Dendritic cell treated with granulocyte-macrophage colony-stimulating factor and Interleukin-4, amounts not matched to agents 40 ng/mL and 50 ng/mL, for 4 days (primary cell): ENCODE measurements around the gene CACNA2D4.
"Not testable (repeated sequence)": the region's sequence is repeated elsewhere in the genome, so short reads cannot be mapped to it uniquely, and the experiment has no call there.

ENCODE experiments used
- H3K27ac Mint-ChIP-seq: one replicate; pipeline ENCODE4 v1.8.0; 2022; ENCODE audit warnings: mild to moderate bottlenecking, mixed read lengths
- H3K27me3 Mint-ChIP-seq: one replicate; pipeline ENCODE4 v1.8.0; 2022; ENCODE audit warnings: mild to moderate bottlenecking, mixed read lengths
- H3K36me3 Mint-ChIP-seq: one replicate; pipeline ENCODE4 v1.8.0; 2022; ENCODE audit warnings: low read depth, mixed read lengths
- H3K4me1 Mint-ChIP-seq: one replicate; pipeline ENCODE4 v1.8.0; 2022; ENCODE audit warnings: low read depth, mixed read lengths
- H3K4me3 Mint-ChIP-seq: one replicate; pipeline ENCODE4 v1.8.0; 2022; ENCODE audit warnings: mild to moderate bottlenecking, moderate library complexity, mixed read lengths
- H3K9me3 Mint-ChIP-seq: one replicate; pipeline ENCODE4 v1.8.0; 2022; ENCODE audit warnings: mixed read lengths
- intact Hi-C: fragments of 100-400 bp; cut with micrococcal nuclease; formaldehyde crosslinking; loops from one replicate; pipeline ENCODE4 v1.15.0; 2022

The CACNA2D4 gene, protein sequence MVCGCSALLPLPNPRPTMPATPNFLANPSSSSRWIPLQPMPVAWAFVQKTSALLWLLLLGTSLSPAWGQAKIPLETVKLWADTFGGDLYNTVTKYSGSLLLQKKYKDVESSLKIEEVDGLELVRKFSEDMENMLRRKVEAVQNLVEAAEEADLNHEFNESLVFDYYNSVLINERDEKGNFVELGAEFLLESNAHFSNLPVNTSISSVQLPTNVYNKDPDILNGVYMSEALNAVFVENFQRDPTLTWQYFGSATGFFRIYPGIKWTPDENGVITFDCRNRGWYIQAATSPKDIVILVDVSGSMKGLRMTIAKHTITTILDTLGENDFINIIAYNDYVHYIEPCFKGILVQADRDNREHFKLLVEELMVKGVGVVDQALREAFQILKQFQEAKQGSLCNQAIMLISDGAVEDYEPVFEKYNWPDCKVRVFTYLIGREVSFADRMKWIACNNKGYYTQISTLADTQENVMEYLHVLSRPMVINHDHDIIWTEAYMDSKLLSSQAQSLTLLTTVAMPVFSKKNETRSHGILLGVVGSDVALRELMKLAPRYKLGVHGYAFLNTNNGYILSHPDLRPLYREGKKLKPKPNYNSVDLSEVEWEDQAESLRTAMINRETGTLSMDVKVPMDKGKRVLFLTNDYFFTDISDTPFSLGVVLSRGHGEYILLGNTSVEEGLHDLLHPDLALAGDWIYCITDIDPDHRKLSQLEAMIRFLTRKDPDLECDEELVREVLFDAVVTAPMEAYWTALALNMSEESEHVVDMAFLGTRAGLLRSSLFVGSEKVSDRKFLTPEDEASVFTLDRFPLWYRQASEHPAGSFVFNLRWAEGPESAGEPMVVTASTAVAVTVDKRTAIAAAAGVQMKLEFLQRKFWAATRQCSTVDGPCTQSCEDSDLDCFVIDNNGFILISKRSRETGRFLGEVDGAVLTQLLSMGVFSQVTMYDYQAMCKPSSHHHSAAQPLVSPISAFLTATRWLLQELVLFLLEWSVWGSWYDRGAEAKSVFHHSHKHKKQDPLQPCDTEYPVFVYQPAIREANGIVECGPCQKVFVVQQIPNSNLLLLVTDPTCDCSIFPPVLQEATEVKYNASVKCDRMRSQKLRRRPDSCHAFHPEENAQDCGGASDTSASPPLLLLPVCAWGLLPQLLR

DNA sequence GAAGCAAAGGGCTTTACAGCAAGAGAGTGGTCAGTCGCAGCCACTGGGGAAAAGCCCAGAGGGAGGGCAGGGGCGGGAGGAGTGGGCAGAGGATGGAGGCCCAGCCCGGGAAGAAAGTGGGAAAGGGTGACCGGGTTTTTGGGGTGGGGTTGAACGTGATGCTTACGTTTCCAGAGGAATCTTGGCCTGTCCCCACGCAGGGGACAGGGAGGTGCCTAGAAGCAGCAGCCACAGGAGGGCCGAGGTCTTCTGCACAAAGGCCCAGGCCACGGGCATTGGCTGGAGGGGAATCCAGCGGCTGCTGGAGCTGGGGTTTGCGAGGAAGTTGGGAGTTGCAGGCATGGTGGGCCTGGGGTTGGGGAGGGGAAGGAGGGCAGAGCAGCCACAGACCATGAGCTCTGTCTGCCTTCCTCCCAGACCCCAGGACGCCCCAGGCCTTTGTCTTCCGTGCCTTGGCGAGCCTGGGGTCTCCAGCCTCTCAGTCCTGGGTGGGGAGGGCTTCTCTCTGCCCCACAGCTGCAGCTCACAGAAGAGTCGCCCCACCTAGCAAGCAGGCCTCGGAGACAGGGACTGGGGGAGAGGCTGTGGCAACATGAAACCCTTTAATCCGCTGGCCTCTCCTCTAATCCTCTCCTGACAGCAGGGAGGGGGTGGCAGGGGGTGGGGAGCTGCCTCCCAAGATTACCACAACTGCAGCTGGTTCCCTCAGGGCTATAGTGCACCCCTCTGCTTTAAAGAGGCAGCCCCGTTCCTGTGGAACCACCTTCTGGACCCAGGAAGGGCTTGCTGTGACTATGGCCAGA is at the start of gene CACNA2D4:
Gene CACNA2D4 (minus strand): TSS at position 572 of the 803 bp plus-strand sequence. CDS start 179 bp downstream, at position 393.
- Mint-ChIP-seq H3K27me3 (peaks cover 10% of the 10 kb centered on the region), H3K4me3 (peak within 1 kb of the TSS; percentile 90), H3K4me1 (peaks cover 58% of the 10 kb centered on the region), H3K36me3 (peaks cover 13% of the 10 kb centered on the region), H3K9me3 (no peaks in the 10 kb centered on the region), H3K27ac (peak within 1 kb of the TSS; percentile 94)
- intact Hi-C loops = loop anchor here (5.0 kb wide), 1 partner anchor 106 kb away; no protein-coding TSS in a partner anchor

GRCh38 chr12:1966561-1967226 is 48.2 kb upstream of the CACNA2D4 start:
- no peaks in the 10 kb centered on the region for H3K4me1 Mint-ChIP-seq
- peaks cover 48% of the 10 kb centered on the region for H3K36me3 Mint-ChIP-seq
- no peak overlapping the region for H3K27ac Mint-ChIP-seq
- intact Hi-C loops = no loop called here
- no peaks in the 10 kb centered on the region for H3K9me3 Mint-ChIP-seq
- H3K4me3 Mint-ChIP-seq = no peak overlapping the region
- no peaks in the 10 kb centered on the region for H3K27me3 Mint-ChIP-seq

DNA sequence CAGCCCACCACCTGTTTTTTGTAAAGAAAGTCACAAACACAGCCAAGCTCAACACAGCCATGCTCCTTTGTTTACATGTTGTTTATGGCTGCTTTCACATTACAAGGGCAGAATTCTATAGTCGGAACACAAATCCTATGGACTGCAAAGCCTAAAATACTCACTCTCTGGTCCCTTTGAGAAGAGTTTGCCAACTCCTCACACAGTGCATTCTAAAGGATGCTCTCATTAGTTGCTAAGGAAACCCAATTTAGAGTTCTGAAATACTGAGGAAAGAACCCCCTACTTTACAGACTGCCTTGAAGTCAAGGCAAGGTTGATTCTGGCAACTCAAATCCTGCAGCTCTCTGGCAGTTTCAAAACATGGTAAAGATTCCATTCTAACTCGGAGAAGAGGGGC is 47.5 kb upstream of the CACNA2D4 start:
- H3K4me3 Mint-ChIP-seq = no peak overlapping the region
- H3K4me1 Mint-ChIP-seq = no peaks in the 10 kb centered on the region
- H3K9me3 Mint-ChIP-seq = no peaks in the 10 kb centered on the region
- H3K36me3 Mint-ChIP-seq = peaks cover 55% of the 10 kb centered on the region
- H3K27ac Mint-ChIP-seq = no peak overlapping the region
- no peaks in the 10 kb centered on the region for H3K27me3 Mint-ChIP-seq
- intact Hi-C loops = no loop called here

DNA sequence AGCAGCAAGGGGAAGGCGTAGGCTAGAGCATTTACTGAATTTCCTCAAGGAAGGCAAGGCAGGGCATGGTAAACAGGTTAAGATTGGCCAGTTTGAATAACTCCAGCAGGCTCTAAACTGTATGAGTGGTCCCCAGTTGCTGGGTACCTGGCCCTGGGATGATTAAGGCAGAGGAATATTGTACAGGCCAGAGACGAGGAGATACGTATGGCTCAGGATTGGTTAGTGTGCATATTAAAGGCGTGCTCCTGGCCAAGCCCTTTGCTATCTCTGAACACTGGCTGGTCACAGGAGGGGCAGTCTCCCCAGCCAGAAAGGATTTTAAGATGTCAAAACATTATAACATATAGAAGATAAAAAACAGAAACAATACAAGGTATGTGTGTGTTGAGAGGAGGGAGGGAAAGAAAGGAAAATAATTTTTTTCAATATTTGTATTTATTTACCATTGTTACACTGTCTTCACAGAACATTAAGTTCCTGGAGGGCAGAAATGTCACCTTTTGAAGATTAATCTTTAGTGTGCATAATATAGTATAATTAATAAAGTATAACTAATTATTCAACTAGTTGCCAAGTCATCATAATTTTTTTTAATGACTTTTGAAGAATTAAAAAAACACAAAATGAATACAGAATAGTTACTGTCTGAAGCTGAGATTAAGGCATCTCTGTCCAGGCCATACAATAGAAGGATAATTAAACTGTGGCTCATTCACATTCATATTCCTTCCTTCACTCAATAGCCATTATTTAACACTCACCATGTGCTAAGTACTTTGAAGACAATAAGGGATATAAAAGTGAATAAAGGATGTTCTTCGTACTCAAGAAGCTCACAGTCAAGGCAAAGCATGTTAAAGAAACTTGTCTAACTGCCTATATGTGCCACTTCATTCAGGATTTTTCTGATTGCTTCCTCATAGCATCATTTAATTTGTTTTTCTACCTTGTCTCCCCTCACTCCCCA is 43.9 kb upstream of the CACNA2D4 start:
- Mint-ChIP-seq H3K27me3 (no peaks in the 10 kb centered on the region), H3K27ac (no peak overlapping the region), H3K4me1 (no peaks in the 10 kb centered on the region), H3K9me3 (no peaks in the 10 kb centered on the region), H3K36me3 (peaks cover 70% of the 10 kb centered on the region), H3K4me3 (no peak overlapping the region)
- intact Hi-C loops = no loop called here

- Mint-ChIP-seq H3K4me3 (no peak overlapping the region), H3K27ac (no peak overlapping the region), H3K27me3 (no peaks in the 10 kb centered on the region), H3K4me1 (no peaks in the 10 kb centered on the region), H3K9me3 (no peaks in the 10 kb centered on the region), H3K36me3 (peaks cover 55% of the 10 kb centered on the region)
- intact Hi-C loops = no loop called here
Measured at GRCh38 chr12:1956716-1957115, 38.3 kb upstream of the CACNA2D4 start.

- Mint-ChIP-seq H3K36me3 (peaks cover 92% of the 10 kb centered on the region), H3K27ac (no peak overlapping the region), H3K4me3 (no peak overlapping the region), H3K9me3 (no peaks in the 10 kb centered on the region), H3K27me3 (no peaks in the 10 kb centered on the region), H3K4me1 (no peaks in the 10 kb centered on the region)
- intact Hi-C loops = no loop called here
Measured at GRCh38 chr12:1949771-1950470, 31.5 kb upstream of the CACNA2D4 start.

DNA sequence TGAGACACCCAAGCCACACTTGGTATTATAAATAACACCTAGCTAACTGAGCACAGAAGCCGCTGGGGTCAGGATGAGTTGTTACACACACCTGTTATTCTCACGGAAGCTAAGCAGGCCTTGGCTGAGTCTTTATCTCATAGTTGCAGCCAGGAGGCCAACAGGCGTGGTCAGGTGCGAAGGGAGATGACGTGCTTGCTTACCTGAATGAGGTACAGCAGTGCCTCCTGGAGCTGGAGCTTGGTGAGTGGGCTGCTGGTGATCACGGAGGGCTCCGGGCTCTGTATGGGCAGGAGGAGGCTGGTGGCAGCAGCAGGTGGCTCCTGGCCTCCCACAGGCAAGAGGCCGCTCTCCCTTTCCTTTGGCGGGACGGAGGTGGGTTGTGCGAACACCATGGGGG is 30.4 kb upstream of the CACNA2D4 start:
- Mint-ChIP-seq H3K27ac (no peak overlapping the region), H3K4me1 (no peaks in the 10 kb centered on the region), H3K9me3 (no peaks in the 10 kb centered on the region), H3K36me3 (peaks cover 94% of the 10 kb centered on the region), H3K4me3 (no peak overlapping the region), H3K27me3 (no peaks in the 10 kb centered on the region)
- intact Hi-C loops = no loop called here

DNA sequence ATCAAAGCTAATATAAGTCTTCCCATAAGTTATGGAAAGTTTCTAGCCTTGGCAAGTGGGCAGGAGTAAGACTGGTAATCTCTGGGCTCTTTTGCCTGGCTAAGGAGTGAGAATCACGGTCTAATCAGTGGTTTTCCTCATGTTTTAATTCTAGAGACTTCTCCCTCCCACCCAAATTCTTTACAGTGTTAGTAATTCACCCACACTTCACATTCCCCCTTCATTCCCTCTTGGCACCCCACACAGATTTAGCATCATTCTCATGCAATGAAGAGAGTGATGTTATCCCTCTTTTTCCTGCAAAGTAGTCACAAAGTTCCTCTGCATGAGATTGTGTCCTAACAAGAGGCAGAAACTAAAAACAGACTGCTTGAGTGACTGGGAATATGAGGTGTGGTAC is 28.6 kb upstream of the CACNA2D4 start:
- Mint-ChIP-seq H3K27ac (no peak overlapping the region), H3K27me3 (no peaks in the 10 kb centered on the region), H3K9me3 (no peaks in the 10 kb centered on the region), H3K36me3 (peaks cover 92% of the 10 kb centered on the region), H3K4me1 (no peaks in the 10 kb centered on the region), H3K4me3 (no peak overlapping the region)
- intact Hi-C loops = no loop called here

DNA sequence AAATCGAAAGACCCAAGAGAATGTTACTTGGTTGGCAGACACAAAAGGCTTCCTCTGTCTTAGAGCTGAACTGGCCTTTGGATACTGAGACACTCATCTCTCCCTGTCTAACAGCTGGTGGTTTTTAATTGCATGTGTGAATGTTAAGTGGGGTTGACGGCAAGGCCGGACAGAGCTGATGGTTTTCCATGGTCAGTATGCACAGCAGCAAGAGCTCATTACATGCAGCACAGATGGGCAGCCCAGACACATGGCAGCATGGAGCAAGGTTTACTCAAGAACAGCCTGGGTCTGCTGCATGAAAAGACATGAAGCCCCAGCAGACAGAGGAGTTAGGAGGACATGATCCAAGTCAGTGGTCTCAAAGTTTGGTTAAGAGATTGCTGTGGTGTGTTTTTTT is 27.8 kb upstream of the CACNA2D4 start:
- H3K4me1 Mint-ChIP-seq = no peaks in the 10 kb centered on the region
- H3K36me3 Mint-ChIP-seq = peaks cover 92% of the 10 kb centered on the region
- no peak overlapping the region for H3K27ac Mint-ChIP-seq
- intact Hi-C loops = no loop called here
- H3K9me3 Mint-ChIP-seq = no peaks in the 10 kb centered on the region
- H3K4me3 Mint-ChIP-seq = no peak overlapping the region
- H3K27me3 Mint-ChIP-seq = no peaks in the 10 kb centered on the region

DNA sequence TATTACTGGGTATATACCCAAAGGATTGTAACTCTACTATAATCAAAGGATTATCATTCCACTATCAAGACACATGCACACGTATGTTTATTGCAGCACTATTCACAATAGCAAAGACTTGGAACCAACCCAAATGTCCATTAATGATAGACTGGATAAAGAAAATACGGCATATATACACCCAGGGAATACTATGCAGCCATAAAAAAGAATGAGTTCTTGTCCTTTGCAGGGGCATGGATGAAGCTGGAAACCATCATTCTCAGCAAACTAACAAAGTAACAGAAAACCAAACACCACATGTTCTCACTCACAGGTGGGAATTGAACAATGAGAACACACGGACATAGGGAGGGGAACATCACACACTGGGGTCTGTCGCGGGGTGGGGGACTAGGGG is 27.1 kb upstream of the CACNA2D4 start:
- H3K4me1 Mint-ChIP-seq, H3K27ac Mint-ChIP-seq, H3K27me3 Mint-ChIP-seq, H3K4me3 Mint-ChIP-seq, intact Hi-C loops, H3K9me3 Mint-ChIP-seq: not testable (repeated sequence)
- H3K36me3 Mint-ChIP-seq = peaks cover 92% of the 10 kb centered on the region

DNA sequence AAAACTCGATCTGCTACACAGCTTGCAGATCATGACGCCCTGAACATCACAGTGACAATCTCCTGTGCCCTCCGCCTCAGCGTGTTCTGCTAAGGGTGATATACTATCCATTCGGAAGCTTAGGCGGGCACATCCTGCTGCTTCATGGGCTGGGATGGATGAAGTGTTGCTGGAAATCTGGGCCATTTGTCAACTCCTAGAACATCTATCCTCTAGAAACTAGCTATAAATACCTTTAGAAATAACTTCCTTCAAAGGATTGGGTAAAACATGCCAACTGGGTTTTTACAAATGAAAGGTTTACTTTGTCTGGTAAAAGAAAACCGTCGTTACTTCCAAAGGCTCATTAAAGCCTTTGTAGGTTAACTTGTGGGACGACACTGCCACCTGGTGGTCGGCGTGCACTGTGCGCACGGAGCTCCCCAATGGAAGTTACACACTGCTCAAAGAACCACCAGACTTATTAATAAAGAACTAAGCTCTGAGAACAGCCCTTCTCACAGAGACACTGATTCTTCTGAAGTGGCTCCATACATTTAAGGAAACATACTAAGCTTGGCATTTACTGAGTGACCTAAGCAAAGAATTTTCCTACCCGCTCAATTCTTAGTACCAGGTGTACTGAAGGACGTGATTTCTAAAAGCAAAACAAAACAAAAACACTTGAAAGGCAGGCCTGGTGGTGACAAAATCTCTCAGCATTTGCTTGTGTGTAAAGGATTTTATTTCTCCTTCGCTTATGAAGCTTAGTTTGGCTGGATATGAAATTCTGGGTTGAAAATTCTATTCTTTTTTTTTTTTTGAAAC is 21.6 kb upstream of the CACNA2D4 start:
- Mint-ChIP-seq H3K27me3 (no peaks in the 10 kb centered on the region), H3K27ac (no peak overlapping the region), H3K4me3 (no peak overlapping the region), H3K36me3 (peaks cover 49% of the 10 kb centered on the region), H3K9me3 (no peaks in the 10 kb centered on the region), H3K4me1 (no peaks in the 10 kb centered on the region)
- intact Hi-C loops = loop anchor here (1.0 to 5.0 kb wide), 2 partner anchors 144 to 288 kb away; no protein-coding TSS in a partner anchor
